Endothelial cell of umbilical vein (primary cell): Measurements from ENCODE around the gene CFAP70. TPM values are rescaled to one million over a fixed set of nuclear protein-coding genes. Genes with fewer than 3 reads are reported as not detected.

Experiments used
- BruUV-seq: library from RNA; stranded (reverse); fragments of 400-500 nt; replicated peaks from 2 replicates; lab custom pipeline; 2021; lab: Mats Ljungman, UMichigan
- CTCF ChIA-PET: fragments of 300-600, 350-600 bp; sonication (Branson Sonifier 250); formaldehyde crosslinking; loops from one replicate; lab custom pipeline; 2021; ENCODE audit warnings: antibody characterized with exemption, inconsistent platforms; lab: Charles Lee
- POLR2A ChIA-PET: fragments of 300-600, 350-600 bp; sonication (Branson Sonifier 250); formaldehyde crosslinking; loops from one replicate; lab custom pipeline; 2021; ENCODE audit warnings: antibody characterized with exemption, inconsistent platforms; lab: Charles Lee
- DNase-seq: peaks from one replicate; pipeline ENCODE4 v3.0.0-alpha.2; 2011; ENCODE audit warnings: low read depth, low spot score
- FAIRE-seq: peaks from 2 replicates; lab custom pipeline; 2011; peaks lifted over from hg19 to GRCh38; lab: Jason Lieb, UNC
- H2AFZ ChIP-seq: 2 replicates; pipeline ENCODE4 v1.6.0; 2012; ENCODE audit warnings: low read depth, low read length, control low read depth, inconsistent platforms
- H3K27ac ChIP-seq: 2 replicates; pipeline ENCODE4 v1.5.1; 2011; ENCODE audit warnings: low read depth, mild to moderate bottlenecking, control low read depth, low read length, moderate library complexity; ENCODE audit not compliant: insufficient read depth
- H3K27me3 ChIP-seq, 2 experiments: 2 replicates each; pipeline versions ENCODE4 v1.6.0 to v1.6.1; 2011; ENCODE audit warnings: low read length in 2 of 2, mixed read lengths in 1 of 2; ENCODE audit not compliant: control insufficient read depth in 2 of 2, insufficient read depth in 2 of 2
- H3K36me3 ChIP-seq, 2 experiments: 2 replicates in 1 of 2; 3 replicates in 1 of 2; pipeline ENCODE4 v1.5.1; 2011; ENCODE audit warnings: low read length in 2 of 2, mild to moderate bottlenecking in 1 of 2, moderate library complexity in 1 of 2; ENCODE audit not compliant: control insufficient read depth in 2 of 2, insufficient read depth in 2 of 2; ENCODE audit errors: extremely low read depth in 1 of 2
- H3K4me1 ChIP-seq: 3 replicates; pipeline ENCODE4 v1.5.1; 2011; ENCODE audit warnings: mild to moderate bottlenecking, low read length; ENCODE audit not compliant: control insufficient read depth, insufficient read depth; ENCODE audit errors: extremely low read depth
- H3K4me2 ChIP-seq: 2 replicates; pipeline ENCODE4 v1.6.1; 2011; ENCODE audit warnings: low read length, control low read depth, mixed read lengths; ENCODE audit not compliant: insufficient read depth
- H3K4me3 ChIP-seq, 3 experiments: fragments of 200-600 bp in 1 of 3; sonication (generic), shearing (Covaris generic) in 1 of 3; replicated peaks in 1 of 3; 2 replicates each; pipeline ENCODE4 v1.5.1; 2011 to 2016; ENCODE audit warnings: control low read depth in 3 of 3, low read length in 3 of 3, mild to moderate bottlenecking in 2 of 3, inconsistent platforms in 1 of 3, low read depth in 1 of 3, moderate library complexity in 1 of 3; ENCODE audit not compliant: insufficient read depth in 1 of 3
- H3K79me2 ChIP-seq: 2 replicates; pipeline ENCODE4 v1.6.0; 2012; ENCODE audit warnings: low read length, inconsistent platforms; ENCODE audit not compliant: control insufficient read depth, insufficient read depth
- H3K9ac ChIP-seq: replicated peaks from 2 replicates; pipeline ENCODE3; 2011; ENCODE audit warnings: low read length, control low read depth; ENCODE audit not compliant: insufficient read depth; ENCODE audit errors: extremely low read depth
- H3K9me1 ChIP-seq: replicated peaks from 3 replicates; pipeline ENCODE4 v1.6.0; 2011; ENCODE audit warnings: mild to moderate bottlenecking, low read length; ENCODE audit not compliant: control insufficient read depth, insufficient read depth; ENCODE audit errors: extremely low read depth
- H3K9me3 ChIP-seq: replicated peaks from 2 replicates; pipeline ENCODE4 v1.5.1; 2012; ENCODE audit warnings: low read length, inconsistent platforms; ENCODE audit not compliant: control insufficient read depth, insufficient read depth
- H4K20me1 ChIP-seq: replicated peaks from 2 replicates; pipeline ENCODE3; 2011; ENCODE audit warnings: mild to moderate bottlenecking, low read length; ENCODE audit not compliant: control insufficient read depth, insufficient read depth; ENCODE audit errors: extremely low read depth
- EZH2 ChIP-seq: IDR thresholded peaks from 2 replicates; pipeline ENCODE4 v1.6.1; 2012; ENCODE audit warnings: borderline replicate concordance, low read depth, mild to moderate bottlenecking, moderate library complexity, low read length, inconsistent platforms; ENCODE audit not compliant: severe bottlenecking
- FOS ChIP-seq: IDR thresholded peaks from 2 replicates; pipeline ENCODE4 v1.6.1; 2011; ENCODE audit warnings: mild to moderate bottlenecking, low read length, moderate library complexity, borderline replicate concordance; ENCODE audit not compliant: insufficient read depth
- GATA2 ChIP-seq: IDR thresholded peaks from 2 replicates; pipeline ENCODE4 v1.7.0; 2011; ENCODE audit warnings: low read depth, mild to moderate bottlenecking, moderate library complexity, mixed read lengths, low read length; ENCODE audit not compliant: insufficient read length, insufficient read depth
- JUN ChIP-seq: IDR thresholded peaks from 2 replicates; pipeline ENCODE4 v1.6.1; 2011; ENCODE audit warnings: borderline replicate concordance, low read depth; ENCODE audit not compliant: insufficient read length, insufficient read depth
- MYC ChIP-seq: IDR thresholded peaks from one replicate; pipeline ENCODE4 v1.6.1; 2011; ENCODE audit warnings: mild to moderate bottlenecking, low read depth, low read length
- POLR2A ChIP-seq: IDR thresholded peaks from 2 replicates; pipeline ENCODE4 v1.6.1; 2012; ENCODE audit warnings: low read depth, mild to moderate bottlenecking, control low read depth, low read length
- POLR2AphosphoS5 ChIP-seq: IDR thresholded peaks from 2 replicates; pipeline ENCODE4 v1.6.1; 2012; ENCODE audit warnings: low read depth, mild to moderate bottlenecking, control low read depth, low read length, moderate library complexity; ENCODE audit not compliant: insufficient read depth
- dilution Hi-C: fragments of 300-500 bp; cut with MboI; formaldehyde crosslinking; loops from one replicate; pipeline ENCODE4 v1.15.0; 2019; ENCODE audit warnings: low sequenced_read_pairs; ENCODE audit not compliant: extremely low pct_ligation_motif_present
- intact Hi-C: fragments of 100-400 bp; cut with micrococcal nuclease; formaldehyde crosslinking; loops from one replicate; pipeline ENCODE4 v1.10.0; 2022
- polyA plus RNA-seq, 4 experiments: library from polyadenylated mRNA; depleted of rRNA in 3 of 4; stranded (reverse) in 3 of 4; unstranded in 1 of 4; fragments of >200 nt; gene quantifications; 2 replicates each; pipeline versions ENCODE4 v1.2.1 to v1.2.3, GENCODE V29; 2011 to 2012; ENCODE audit warnings: missing spikeins in 1 of 4
- total RNA-seq: library from RNA; stranded (reverse); gene quantifications from 2 replicates; pipeline ENCODE4 v1.2.3, GENCODE V29; 2021
- TF ChIP-seq, protein P1 (sequence below), 2 donors: IDR thresholded peaks; 1 replicate in 1 of 2; 2 replicates in 1 of 2; pipeline ENCODE4 v1.5.1; 2011; ENCODE audit warnings: low read length in 2 of 2, mild to moderate bottlenecking in 2 of 2, moderate library complexity in 2 of 2, control low read depth in 1 of 2, inconsistent platforms in 1 of 2, low read depth in 1 of 2; ENCODE audit not compliant: insufficient read depth in 1 of 2; ENCODE audit errors: extremely low read depth in 1 of 2
- TF ChIP-seq, protein P2 (sequence below): IDR thresholded peaks from 2 replicates; pipeline ENCODE4 v1.6.1; 2011; ENCODE audit not compliant: insufficient read depth, insufficient read length

Gene CFAP70
- total and polyA plus RNA-seq, 2 donors (not counting 3 experiments of a cell fraction or from before 2014, with no cell fraction given) = 0.19 to 0.27 TPM

DNA sequence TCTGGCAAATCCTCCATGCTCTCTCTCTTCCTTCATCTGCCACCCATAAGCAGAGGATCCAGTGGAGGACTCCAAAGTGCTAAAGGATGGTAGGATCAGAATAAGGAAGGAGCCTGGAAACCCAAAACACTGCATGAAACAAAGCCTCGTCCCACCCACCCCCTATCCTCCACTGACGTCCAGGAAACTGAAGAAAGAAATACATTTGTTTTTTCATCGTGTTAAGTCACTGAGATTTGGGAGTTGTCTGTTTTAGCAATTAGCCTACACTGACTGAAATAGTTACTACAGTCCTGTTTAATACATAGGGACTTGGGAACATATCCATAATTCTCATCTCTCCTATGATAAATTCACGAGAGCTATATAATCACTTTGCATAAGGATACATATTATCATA, 40.4 kb upstream of the CFAP70 start:
- no peak overlapping the region for H3K4me2 ChIP-seq
- no peak overlapping the region for H2AFZ ChIP-seq
- no peak for TF ChIP-seq JUN
- TF ChIP-seq EZH2 = no peak
- TF ChIP-seq MYC = no peak
- TF ChIP-seq, protein P1, sequence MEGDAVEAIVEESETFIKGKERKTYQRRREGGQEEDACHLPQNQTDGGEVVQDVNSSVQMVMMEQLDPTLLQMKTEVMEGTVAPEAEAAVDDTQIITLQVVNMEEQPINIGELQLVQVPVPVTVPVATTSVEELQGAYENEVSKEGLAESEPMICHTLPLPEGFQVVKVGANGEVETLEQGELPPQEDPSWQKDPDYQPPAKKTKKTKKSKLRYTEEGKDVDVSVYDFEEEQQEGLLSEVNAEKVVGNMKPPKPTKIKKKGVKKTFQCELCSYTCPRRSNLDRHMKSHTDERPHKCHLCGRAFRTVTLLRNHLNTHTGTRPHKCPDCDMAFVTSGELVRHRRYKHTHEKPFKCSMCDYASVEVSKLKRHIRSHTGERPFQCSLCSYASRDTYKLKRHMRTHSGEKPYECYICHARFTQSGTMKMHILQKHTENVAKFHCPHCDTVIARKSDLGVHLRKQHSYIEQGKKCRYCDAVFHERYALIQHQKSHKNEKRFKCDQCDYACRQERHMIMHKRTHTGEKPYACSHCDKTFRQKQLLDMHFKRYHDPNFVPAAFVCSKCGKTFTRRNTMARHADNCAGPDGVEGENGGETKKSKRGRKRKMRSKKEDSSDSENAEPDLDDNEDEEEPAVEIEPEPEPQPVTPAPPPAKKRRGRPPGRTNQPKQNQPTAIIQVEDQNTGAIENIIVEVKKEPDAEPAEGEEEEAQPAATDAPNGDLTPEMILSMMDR (IDR thresholded peaks at IDR 0.05; ENCODE audit: extremely low read depth in 1 of 2, insufficient read depth in 1 of 2, low read depth in 1 of 2, low read length in 2 of 2) = no peak
- no peak for TF ChIP-seq FOS
- no peak for TF ChIP-seq POLR2AphosphoS5
- TF ChIP-seq, protein P2, sequence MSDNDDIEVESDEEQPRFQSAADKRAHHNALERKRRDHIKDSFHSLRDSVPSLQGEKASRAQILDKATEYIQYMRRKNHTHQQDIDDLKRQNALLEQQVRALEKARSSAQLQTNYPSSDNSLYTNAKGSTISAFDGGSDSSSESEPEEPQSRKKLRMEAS = no peak
- TF ChIP-seq POLR2A = no peak
- no peak for TF ChIP-seq GATA2
- peaks cover 35% of the 10 kb centered on the region for H3K79me2 ChIP-seq
- H4K20me1 ChIP-seq = peaks cover 1% of the 10 kb centered on the region
- H3K27ac ChIP-seq = no peak overlapping the region
- no peak overlapping the region for H3K4me3 ChIP-seq
- DNase-seq = no peak
- ChIA-PET CTCF (no interaction called here), POLR2A (no interaction called here)
- peaks cover 4 to 5% of the 10 kb centered on the region in 2 experiments for H3K36me3 ChIP-seq
- H3K27me3 ChIP-seq = no peaks in the 10 kb centered on the region
- H3K4me1 ChIP-seq = no peaks in the 10 kb centered on the region
- dilution Hi-C loops = no loop called here
- H3K9ac ChIP-seq = no peak overlapping the region
- no peaks in the 10 kb centered on the region for H3K9me1 ChIP-seq
- no TSS peak for BruUV-seq
- H3K9me3 ChIP-seq = no peaks in the 10 kb centered on the region
- FAIRE-seq = no peak
- intact Hi-C loops = no loop called here
